LNCAP (cell line): ENCODE results near the gene ZNF839.

Experiments
- CTCF ChIP-seq: fragments of 450-650 bp; IDR thresholded peaks from 2 replicates; pipeline ENCODE4 v1.5.1; 2017; ENCODE audit warnings: mild to moderate bottlenecking

The ZNF839 gene

DNA sequence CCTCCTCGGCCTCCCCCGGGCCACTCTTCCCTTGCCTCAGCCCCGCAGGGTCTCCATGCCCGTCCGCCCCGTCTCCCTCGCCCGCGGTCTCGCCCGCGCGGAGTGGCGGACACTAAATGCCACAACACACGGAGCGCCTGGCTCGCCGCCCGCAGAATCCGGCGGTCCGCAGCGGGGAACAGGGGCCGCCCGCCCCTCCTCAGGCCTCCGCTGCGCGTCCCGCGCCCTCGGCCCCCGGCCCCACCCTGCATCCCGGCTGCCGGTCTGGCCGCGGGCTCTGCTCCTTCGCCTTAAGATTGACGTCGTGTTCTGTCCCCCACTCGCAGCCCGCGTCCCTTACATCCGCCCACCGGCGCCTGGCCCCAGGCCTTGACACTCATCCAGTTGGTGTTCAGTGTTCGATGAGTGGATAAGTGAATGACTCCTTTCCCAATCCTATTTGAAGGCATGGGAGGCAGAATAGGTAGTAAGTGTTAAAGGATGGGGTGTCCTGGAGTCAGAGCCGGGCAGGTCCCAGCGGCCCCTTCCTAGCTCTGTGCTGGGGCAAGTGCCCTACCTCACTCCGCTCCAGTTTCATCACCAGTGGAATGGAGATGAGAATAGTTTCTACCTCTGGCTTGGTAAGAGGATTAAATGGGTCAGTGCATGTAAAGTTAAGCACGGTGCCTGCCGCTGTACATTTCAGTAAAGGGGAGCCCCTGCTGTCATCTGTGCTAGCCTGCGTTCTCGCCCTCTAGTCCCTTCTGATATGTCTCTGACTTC, 43.8 kb downstream of the ZNF839 start:
- TF ChIP-seq CTCF = no peak

GRCh38 chr14:102370305-102370809, 50.8 kb downstream of the ZNF839 start:
- no peak for TF ChIP-seq CTCF

GRCh38 chr14:102371361-102371760, 51.8 kb downstream of the ZNF839 start:
- no peak for TF ChIP-seq CTCF

GRCh38 chr14:102373110-102373509, 53.6 kb downstream of the ZNF839 start:
- TF ChIP-seq CTCF = no peak

GRCh38 chr14:102374264-102374663, 54.7 kb downstream of the ZNF839 start:
- TF ChIP-seq CTCF = no peak

DNA sequence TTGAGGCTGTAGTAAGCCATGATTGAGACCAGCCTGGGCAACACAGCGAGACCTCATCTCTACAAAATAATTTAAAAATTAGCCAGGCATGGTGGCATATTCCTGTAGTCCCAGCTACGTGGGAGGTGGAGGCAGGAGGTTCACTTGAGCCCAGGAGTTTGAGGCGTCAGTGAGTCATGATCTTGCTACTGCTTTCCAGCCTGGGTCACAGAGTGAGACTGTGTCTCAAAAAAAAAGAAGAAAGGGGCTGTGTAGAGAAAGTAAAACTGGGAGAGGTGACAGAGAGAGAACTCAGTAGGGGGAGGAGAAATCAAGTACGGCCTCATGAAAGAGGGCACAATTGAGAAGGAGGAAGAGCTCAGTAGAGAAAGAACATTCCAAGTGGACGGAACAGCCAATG, 55.6 kb downstream of the ZNF839 start:
- TF ChIP-seq CTCF = no peak

DNA sequence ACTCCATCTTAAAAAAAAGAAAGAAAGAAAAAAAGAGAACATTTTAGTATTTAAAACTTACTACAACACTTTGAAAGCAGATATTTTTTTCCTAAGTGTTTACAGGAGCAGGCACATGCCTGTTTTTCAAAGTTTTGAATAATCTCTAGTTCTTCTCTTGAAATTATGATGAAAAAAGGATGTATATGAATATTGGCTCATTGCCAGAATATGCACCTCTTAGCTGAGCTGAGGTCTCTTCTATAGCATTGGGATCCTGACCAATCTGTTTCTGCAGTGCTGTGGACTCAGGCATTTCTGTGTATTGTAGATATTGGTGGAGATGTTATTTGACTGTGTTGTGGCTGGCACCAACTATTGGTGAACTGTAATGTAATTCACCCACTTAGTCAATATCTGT, 58.1 kb downstream of the ZNF839 start:
- TF ChIP-seq CTCF = no peak
